Neural cell (in vitro differentiated cells): ENCODE measurements around the gene SLC36A2. TPM values are rescaled to one million over a fixed set of nuclear protein-coding genes. Genes with fewer than 3 reads are reported as not detected.

Experiments used
- H2AFZ ChIP-seq: fragments of 200-600, 300-800 bp; sonication (generic), shearing (Covaris generic); 2 replicates; pipeline ENCODE4 v1.6.0; 2014; ENCODE audit warnings: low read depth, mild to moderate bottlenecking, antibody characterized with exemption, low read length, moderate library complexity
- H3F3A ChIP-seq: fragments of 200-600 bp; shearing (Covaris generic); 2 replicates; pipeline ENCODE4 v1.6.1; 2016; ENCODE audit warnings: mild to moderate bottlenecking, moderate library complexity, mixed read lengths, antibody characterized with exemption, low read length; ENCODE audit not compliant: insufficient read depth, poor library complexity, severe bottlenecking
- H3K27ac ChIP-seq: fragments of 200-600, 300-800 bp; sonication (generic), shearing (Covaris generic); 2 replicates; pipeline ENCODE4 v1.5.1; 2014; ENCODE audit warnings: mild to moderate bottlenecking, low read length, moderate library complexity
- H3K27me3 ChIP-seq: fragments of 300-800, 200-600 bp; sonication (generic), shearing (Covaris generic); 2 replicates; pipeline ENCODE4 v1.6.0; 2014; ENCODE audit warnings: mild to moderate bottlenecking, low read depth, low read length, moderate library complexity; ENCODE audit not compliant: insufficient read depth
- H3K36me3 ChIP-seq: fragments of 300-800, 200-600 bp; sonication (generic), shearing (Covaris generic); 2 replicates; pipeline ENCODE4 v1.5.1; 2014; ENCODE audit warnings: mild to moderate bottlenecking, antibody characterized with exemption, low read length, moderate library complexity; ENCODE audit not compliant: insufficient read depth
- H3K4me2 ChIP-seq: fragments of 300-800, 200-600 bp; sonication (generic), shearing (Covaris generic); 2 replicates; pipeline ENCODE4 v1.6.0; 2014; ENCODE audit warnings: mild to moderate bottlenecking, low read length
- H3K4me3 ChIP-seq: fragments of 300-800, 200-600 bp; sonication (generic), shearing (Covaris generic); 2 replicates; pipeline ENCODE4 v1.5.1; 2014; ENCODE audit warnings: mild to moderate bottlenecking, low read length, moderate library complexity
- H3K79me2 ChIP-seq: fragments of 200-600 bp; shearing (Covaris generic); replicated peaks from 2 replicates; pipeline ENCODE4 v1.6.0; 2014; ENCODE audit warnings: mild to moderate bottlenecking, low read length, moderate library complexity; ENCODE audit not compliant: insufficient read depth
- H3K9ac ChIP-seq: fragments of 300-800, 200-600 bp; sonication (generic), shearing (Covaris generic); 2 replicates; pipeline ENCODE4 v1.6.1; 2016; ENCODE audit warnings: mild to moderate bottlenecking, low read length, mixed read lengths
- H3K9me2 ChIP-seq: fragments of 200-600 bp; shearing (Covaris generic); 2 replicates; pipeline ENCODE4 v1.6.1; 2016; ENCODE audit warnings: mild to moderate bottlenecking, low read length, mixed read lengths; ENCODE audit not compliant: insufficient read depth
- H3K9me3 ChIP-seq: fragments of 200-600, 300-800 bp; sonication (generic), shearing (Covaris generic); 2 replicates; pipeline ENCODE4 v1.6.1; 2016; ENCODE audit warnings: mild to moderate bottlenecking, mixed run types, low read length, moderate library complexity, mixed read lengths
- H4K20me1 ChIP-seq: fragments of 200-600 bp; shearing (Covaris generic); 2 replicates; pipeline ENCODE4 v1.6.1; 2016; ENCODE audit warnings: mild to moderate bottlenecking, mixed run types; ENCODE audit not compliant: insufficient read depth
- CTCF ChIP-seq: fragments of 450-650 bp; IDR thresholded peaks from 2 replicates; pipeline ENCODE4 v1.5.1; 2014; ENCODE audit warnings: antibody characterized with exemption, mild to moderate bottlenecking, moderate library complexity; ENCODE audit not compliant: poor library complexity, severe bottlenecking
- EP300 ChIP-seq: fragments of 450-650 bp; conservative IDR thresholded peaks from 2 replicates; pipeline ENCODE4 v1.6.1; 2014; ENCODE audit warnings: antibody characterized with exemption, mild to moderate bottlenecking, moderate library complexity; ENCODE audit not compliant: poor library complexity, severe bottlenecking
- EZH2 ChIP-seq: fragments of 200-600, 300-800 bp; shearing (Covaris generic), sonication (generic); IDR thresholded peaks from 2 replicates; pipeline ENCODE4 v1.6.1; 2014; ENCODE audit warnings: antibody characterized with exemption, low read length, borderline replicate concordance, mild to moderate bottlenecking; ENCODE audit not compliant: insufficient read depth, poor library complexity, severe bottlenecking
- MXI1 ChIP-seq: fragments of 450-650 bp; conservative IDR thresholded peaks from 2 replicates; pipeline ENCODE4 v1.6.1; 2014; ENCODE audit warnings: antibody characterized with exemption, mild to moderate bottlenecking; ENCODE audit not compliant: poor library complexity, severe bottlenecking
- POLR2AphosphoS5 ChIP-seq: IDR thresholded peaks from 2 replicates; pipeline ENCODE4 v1.6.1; 2012
- RAD21 ChIP-seq: fragments of 450-650 bp; conservative IDR thresholded peaks from 2 replicates; pipeline ENCODE4 v1.6.1; 2014; ENCODE audit warnings: antibody characterized with exemption, mild to moderate bottlenecking, moderate library complexity
- SMC3 ChIP-seq: fragments of 450-650 bp; conservative IDR thresholded peaks from 2 replicates; pipeline ENCODE4 v1.6.1; 2014; ENCODE audit warnings: antibody characterized with exemption, mild to moderate bottlenecking, moderate library complexity; ENCODE audit not compliant: poor library complexity
- TAF1 ChIP-seq: IDR thresholded peaks from 2 replicates; pipeline ENCODE4 v1.6.1; 2012; ENCODE audit warnings: low read depth
- polyA plus RNA-seq: library from polyadenylated mRNA; depleted of rRNA; stranded (reverse); fragments of >200 nt; gene quantifications from 2 replicates; pipeline ENCODE4 v1.2.3, GENCODE V29; 2014
- TF ChIP-seq, protein P1 (sequence below): IDR thresholded peaks from 2 replicates; pipeline ENCODE4 v1.6.1; 2012; ENCODE audit warnings: borderline replicate concordance

SLC36A2 gene
- polyA plus RNA-seq, 1 donor from 2014 or later = not detected

GRCh38 chr5:151338734-151339133 lies 8.6 kb downstream of the SLC36A2 start:
- no peak overlapping the region for H3K27ac ChIP-seq
- TF ChIP-seq EZH2 = no peak
- TF ChIP-seq EP300 = no peak
- no peak for TF ChIP-seq MXI1
- no peak for TF ChIP-seq TAF1
- no peak for TF ChIP-seq RAD21
- no peak for TF ChIP-seq POLR2AphosphoS5
- no peak for TF ChIP-seq CTCF
- TF ChIP-seq SMC3 = no peak
- TF ChIP-seq, protein P1, sequence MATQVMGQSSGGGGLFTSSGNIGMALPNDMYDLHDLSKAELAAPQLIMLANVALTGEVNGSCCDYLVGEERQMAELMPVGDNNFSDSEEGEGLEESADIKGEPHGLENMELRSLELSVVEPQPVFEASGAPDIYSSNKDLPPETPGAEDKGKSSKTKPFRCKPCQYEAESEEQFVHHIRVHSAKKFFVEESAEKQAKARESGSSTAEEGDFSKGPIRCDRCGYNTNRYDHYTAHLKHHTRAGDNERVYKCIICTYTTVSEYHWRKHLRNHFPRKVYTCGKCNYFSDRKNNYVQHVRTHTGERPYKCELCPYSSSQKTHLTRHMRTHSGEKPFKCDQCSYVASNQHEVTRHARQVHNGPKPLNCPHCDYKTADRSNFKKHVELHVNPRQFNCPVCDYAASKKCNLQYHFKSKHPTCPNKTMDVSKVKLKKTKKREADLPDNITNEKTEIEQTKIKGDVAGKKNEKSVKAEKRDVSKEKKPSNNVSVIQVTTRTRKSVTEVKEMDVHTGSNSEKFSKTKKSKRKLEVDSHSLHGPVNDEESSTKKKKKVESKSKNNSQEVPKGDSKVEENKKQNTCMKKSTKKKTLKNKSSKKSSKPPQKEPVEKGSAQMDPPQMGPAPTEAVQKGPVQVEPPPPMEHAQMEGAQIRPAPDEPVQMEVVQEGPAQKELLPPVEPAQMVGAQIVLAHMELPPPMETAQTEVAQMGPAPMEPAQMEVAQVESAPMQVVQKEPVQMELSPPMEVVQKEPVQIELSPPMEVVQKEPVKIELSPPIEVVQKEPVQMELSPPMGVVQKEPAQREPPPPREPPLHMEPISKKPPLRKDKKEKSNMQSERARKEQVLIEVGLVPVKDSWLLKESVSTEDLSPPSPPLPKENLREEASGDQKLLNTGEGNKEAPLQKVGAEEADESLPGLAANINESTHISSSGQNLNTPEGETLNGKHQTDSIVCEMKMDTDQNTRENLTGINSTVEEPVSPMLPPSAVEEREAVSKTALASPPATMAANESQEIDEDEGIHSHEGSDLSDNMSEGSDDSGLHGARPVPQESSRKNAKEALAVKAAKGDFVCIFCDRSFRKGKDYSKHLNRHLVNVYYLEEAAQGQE = no peak
- no peaks in the 10 kb centered on the region for H3K36me3 ChIP-seq
- H4K20me1 ChIP-seq = no peaks in the 10 kb centered on the region
- H3K4me3 ChIP-seq = no peak overlapping the region
- no peak overlapping the region for H2AFZ ChIP-seq
- H3K9ac ChIP-seq = no peak overlapping the region
- H3K79me2 ChIP-seq = no peaks in the 10 kb centered on the region
- no peaks in the 10 kb centered on the region for H3F3A ChIP-seq
- H3K4me2 ChIP-seq = no peak overlapping the region
- no peaks in the 10 kb centered on the region for H3K27me3 ChIP-seq
- no peaks in the 10 kb centered on the region for H3K9me2 ChIP-seq
- H3K9me3 ChIP-seq = no peaks in the 10 kb centered on the region

DNA sequence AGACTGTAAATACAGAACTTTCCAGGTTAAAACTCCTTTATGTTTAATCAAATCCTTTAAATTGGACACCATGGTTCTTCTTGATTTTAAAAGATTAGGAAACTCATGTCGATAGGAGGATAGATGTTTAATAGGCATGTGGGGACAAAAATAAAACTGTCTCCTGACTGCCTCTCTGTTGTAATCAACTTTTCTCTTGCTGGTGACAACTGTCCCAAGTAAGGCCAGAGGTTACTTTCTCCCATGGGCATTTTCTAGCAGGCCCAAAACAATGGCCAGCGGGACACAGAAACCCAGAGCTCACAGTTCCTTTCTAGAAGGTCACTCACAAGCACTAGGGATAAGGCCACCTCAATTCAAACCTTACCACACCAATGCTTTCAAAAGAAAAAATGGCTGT lies 14.5 kb downstream of the SLC36A2 start:
- no peak for TF ChIP-seq EP300
- no peak for TF ChIP-seq EZH2
- TF ChIP-seq, protein P1 = no peak
- no peak for TF ChIP-seq SMC3
- TF ChIP-seq CTCF = no peak
- TF ChIP-seq RAD21 = no peak
- no peak for TF ChIP-seq POLR2AphosphoS5
- TF ChIP-seq MXI1 = no peak
- TF ChIP-seq TAF1 = no peak
- Histone ChIP-seq H3K27me3 (no peaks in the 10 kb centered on the region), H2AFZ (no peak overlapping the region), H3K27ac (no peak overlapping the region), H3K9ac (no peak overlapping the region), H3K4me2 (no peak overlapping the region), H3K9me3 (no peaks in the 10 kb centered on the region), H3K79me2 (no peaks in the 10 kb centered on the region), H3K36me3 (no peaks in the 10 kb centered on the region), H4K20me1 (no peaks in the 10 kb centered on the region), H3F3A (no peaks in the 10 kb centered on the region), H3K4me3 (no peak overlapping the region), H3K9me2 (no peaks in the 10 kb centered on the region)
